ENCODE data around the gene INPP5D. TPM values are rescaled to one million over a fixed set of nuclear protein-coding genes. Genes with fewer than 3 reads are reported as not detected.

Gene INPP5D
- total RNA-seq, 2 donors from 2014 or later, result 64.8 to 69.3 TPM

- H3K4me1 Mint-ChIP-seq (ENCODE audit: low read depth), result no peaks in the 10 kb centered on the region
- no peaks in the 10 kb centered on the region for H3K27me3 Mint-ChIP-seq (ENCODE audit: low read depth)
- ATAC-seq (replicated peaks in 1 of 2) (no peak), DNase-seq (no peak)
- H3K9me3 Mint-ChIP-seq, result no peaks in the 10 kb centered on the region
- H3K36me3 Mint-ChIP-seq (ENCODE audit: insufficient read depth in 2 of 2), result no peaks in the 10 kb centered on the region
- H3K27ac Mint-ChIP-seq, result no peak overlapping the region
- H3K4me3 Mint-ChIP-seq, result no peak overlapping the region
Measured at GRCh38 chr2:233023007-233023760, 37.0 kb upstream of the INPP5D start.

- Mint-ChIP-seq H3K27ac (no peak overlapping the region), H3K9me3 (no peaks in the 10 kb centered on the region), H3K4me3 (no peak overlapping the region), H3K4me1 (ENCODE audit: low read depth) (no peaks in the 10 kb centered on the region), H3K27me3 (ENCODE audit: low read depth) (no peaks in the 10 kb centered on the region), H3K36me3 (ENCODE audit: insufficient read depth in 2 of 2) (no peaks in the 10 kb centered on the region)
- no peak for ATAC-seq (replicated peaks in 1 of 2)
- DNase-seq, result no peak
Measured at GRCh38 chr2:233023761-233024410, 36.3 kb upstream of the INPP5D start.

DNA sequence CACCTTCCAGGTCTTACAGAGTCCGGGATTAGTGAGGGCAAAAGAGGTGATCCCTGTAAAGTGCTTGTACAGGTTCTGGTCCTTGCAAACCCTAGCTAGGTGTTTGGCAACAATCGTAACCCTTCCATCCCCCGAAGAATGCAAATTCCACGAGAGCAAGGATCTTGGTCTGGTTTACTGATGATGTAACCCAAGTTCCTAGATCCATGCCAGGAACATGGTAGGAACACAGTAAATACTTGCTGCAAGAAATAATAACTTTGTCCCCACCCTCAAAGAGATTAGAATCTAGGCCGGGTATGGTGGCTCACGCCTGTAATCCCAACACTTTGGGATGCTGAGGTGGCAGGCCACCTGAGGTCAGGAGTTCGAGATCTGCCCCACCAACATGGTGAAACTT is 34.4 kb upstream of the INPP5D start:
- no peaks in the 10 kb centered on the region for H3K36me3 Mint-ChIP-seq (ENCODE audit: insufficient read depth in 2 of 2)
- no peak for ATAC-seq (replicated peaks in 1 of 2)
- no peaks in the 10 kb centered on the region for H3K9me3 Mint-ChIP-seq

DNA sequence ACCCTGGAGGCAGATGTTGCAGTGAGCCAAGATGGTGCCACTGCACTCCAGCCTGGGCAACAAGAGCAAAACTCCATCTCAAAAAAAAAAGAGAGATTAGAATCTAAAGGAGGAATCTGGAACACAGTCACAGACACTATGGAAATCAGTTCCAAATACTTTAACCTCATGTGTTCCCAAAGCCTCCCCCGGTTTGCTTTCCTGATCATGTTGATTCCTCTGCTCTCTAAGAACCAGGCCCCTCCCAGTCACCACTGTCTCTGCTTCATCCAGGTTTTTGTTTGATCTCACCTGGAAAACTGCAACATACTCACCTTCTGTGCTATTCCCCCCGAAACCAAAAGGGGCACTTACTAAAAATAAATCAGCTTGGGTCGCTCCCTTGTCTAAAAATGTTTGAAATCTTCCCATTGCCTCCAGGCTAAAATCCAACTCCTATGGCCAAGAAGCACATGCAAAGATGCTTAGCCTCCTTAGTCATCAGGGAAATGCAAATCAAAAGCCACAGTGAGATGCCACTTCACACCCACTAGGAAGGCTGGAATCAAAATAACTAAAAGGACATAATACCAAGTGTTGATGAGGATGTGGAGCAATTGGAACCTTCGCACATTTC is 33.8 kb upstream of the INPP5D start:
- Mint-ChIP-seq H3K4me1 (ENCODE audit: low read depth) (no peaks in the 10 kb centered on the region), H3K36me3 (ENCODE audit: insufficient read depth in 2 of 2) (no peaks in the 10 kb centered on the region), H3K27ac (no peak overlapping the region), H3K27me3 (ENCODE audit: low read depth) (no peaks in the 10 kb centered on the region), H3K9me3 (no peaks in the 10 kb centered on the region), H3K4me3 (no peak overlapping the region)
- no peak for ATAC-seq (replicated peaks in 1 of 2)
- no peak for DNase-seq

More for the DNA sequence above, 34.4 kb upstream of the INPP5D start:
- no peaks in the 10 kb centered on the region for H3K4me1 Mint-ChIP-seq (ENCODE audit: low read depth)
- no peak overlapping the region for H3K27ac Mint-ChIP-seq
- no peak overlapping the region for H3K4me3 Mint-ChIP-seq
- H3K27me3 Mint-ChIP-seq (ENCODE audit: low read depth), result no peaks in the 10 kb centered on the region
- DNase-seq, result no peak

GRCh38 chr2:233029321-233029720 is 30.8 kb upstream of the INPP5D start:
- no peaks in the 10 kb centered on the region for H3K36me3 Mint-ChIP-seq (ENCODE audit: insufficient read depth in 2 of 2)
- DNase-seq (no peak), ATAC-seq (replicated peaks in 1 of 2) (no peak)
- H3K27ac Mint-ChIP-seq, result no peak overlapping the region
- H3K27me3 Mint-ChIP-seq (ENCODE audit: low read depth), result no peaks in the 10 kb centered on the region
- no peak overlapping the region for H3K4me3 Mint-ChIP-seq
- no peaks in the 10 kb centered on the region for H3K9me3 Mint-ChIP-seq
- H3K4me1 Mint-ChIP-seq (ENCODE audit: low read depth), result peaks cover 9% of the 10 kb centered on the region

DNA sequence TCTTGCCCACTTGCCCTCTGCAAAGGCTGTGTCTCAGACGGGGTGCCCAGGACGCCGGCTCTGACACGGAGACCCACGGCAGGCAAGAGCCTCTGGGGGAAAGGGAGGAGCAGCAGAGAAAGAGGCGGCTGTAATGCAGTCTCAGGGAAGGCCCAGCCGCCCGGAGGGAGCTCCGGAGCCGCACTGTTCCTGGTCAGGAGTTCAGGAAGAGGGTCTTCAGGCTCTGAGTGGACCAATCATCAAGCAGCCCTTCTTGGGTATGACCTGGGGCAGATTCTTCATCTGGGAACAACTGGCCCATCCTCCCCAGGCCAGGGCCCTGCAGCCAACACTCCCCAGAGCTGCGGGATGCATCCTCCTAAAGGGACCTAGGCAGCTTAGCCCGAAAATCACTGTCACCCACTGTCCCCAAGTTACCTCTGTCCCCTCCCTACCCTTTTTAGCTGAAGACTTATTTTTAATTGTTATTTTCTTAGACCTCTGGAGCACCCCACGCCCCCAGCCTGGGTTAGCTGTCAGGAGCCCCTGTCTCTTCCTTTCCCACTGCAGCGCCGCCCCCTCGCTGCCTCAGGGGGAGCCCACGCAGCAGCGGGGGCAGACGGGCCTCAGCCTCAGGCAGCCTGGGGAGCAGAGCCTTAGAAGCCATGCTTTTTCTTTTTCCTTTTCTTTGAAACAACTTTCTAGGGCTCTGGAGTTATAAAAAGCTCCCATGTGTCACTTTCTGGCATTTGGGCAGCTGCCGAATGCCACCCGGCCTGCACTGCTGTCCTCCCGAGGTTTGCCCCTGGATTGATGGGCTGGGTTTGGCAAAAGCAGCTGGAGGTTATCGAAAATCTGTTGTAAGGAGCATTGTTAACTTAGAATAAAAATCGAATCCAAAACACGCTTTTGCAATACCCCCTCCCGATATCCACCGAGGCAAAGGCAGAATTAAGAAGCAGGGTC is 28.3 kb upstream of the INPP5D start:
- Mint-ChIP-seq H3K4me1 (ENCODE audit: low read depth) (peaks cover 9% of the 10 kb centered on the region), H3K36me3 (ENCODE audit: insufficient read depth in 2 of 2) (no peaks in the 10 kb centered on the region), H3K4me3 (no peak overlapping the region), H3K27ac (no peak overlapping the region), H3K9me3 (no peaks in the 10 kb centered on the region), H3K27me3 (ENCODE audit: low read depth) (no peaks in the 10 kb centered on the region)
- ATAC-seq (replicated peaks in 1 of 2), result no peak
- no peak for DNase-seq

DNA sequence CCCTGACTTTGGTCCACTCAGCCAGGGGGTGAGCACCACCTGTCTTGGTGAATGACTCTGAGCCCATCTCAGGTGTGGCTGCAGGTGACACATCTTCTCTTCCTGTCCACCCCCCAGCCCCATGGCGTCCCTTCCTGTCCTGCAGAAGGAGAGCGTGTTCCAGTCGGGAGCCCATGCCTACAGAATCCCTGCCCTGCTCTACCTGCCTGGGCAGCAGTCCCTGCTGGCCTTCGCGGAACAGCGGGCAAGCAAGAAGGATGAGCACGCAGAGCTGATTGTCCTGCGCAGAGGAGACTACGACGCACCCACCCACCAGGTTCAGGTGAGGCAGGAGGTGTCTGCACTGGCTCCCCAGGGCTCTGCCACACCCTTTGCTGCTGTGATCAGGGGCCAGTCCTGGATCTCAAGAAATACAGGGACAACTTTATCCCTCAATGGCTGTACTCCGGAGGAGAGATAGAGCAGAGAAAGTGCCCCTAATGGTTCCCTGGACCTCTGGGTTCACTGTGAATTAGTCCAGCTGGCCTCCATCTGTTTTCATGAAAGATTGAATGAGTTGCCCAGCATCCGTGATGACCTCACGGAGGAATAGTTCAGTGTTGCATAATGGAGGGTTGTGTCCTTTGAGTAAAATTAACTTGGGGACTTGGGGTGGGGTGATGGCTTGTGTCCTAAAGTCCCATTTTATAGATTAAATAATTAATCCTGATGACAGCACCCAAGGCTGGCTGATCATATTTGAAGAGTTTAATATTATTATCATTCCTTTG is 27.4 kb upstream of the INPP5D start, which contains the start of gene NEU2:
NEU2 (plus strand) TSS at position 122 of the 770 bp plus-strand sequence; CDS start at position 122, 0 bp downstream.
- Mint-ChIP-seq H3K27ac (no peak within 1 kb of the TSS), H3K9me3 (no peaks in the 10 kb centered on the region), H3K36me3 (ENCODE audit: insufficient read depth in 2 of 2) (no peaks in the 10 kb centered on the region), H3K4me1 (ENCODE audit: low read depth) (peaks cover 9% of the 10 kb centered on the region), H3K4me3 (no peak within 1 kb of the TSS), H3K27me3 (ENCODE audit: low read depth) (no peaks in the 10 kb centered on the region)
- DNase-seq (no peak), ATAC-seq (replicated peaks in 1 of 2) (no peak)

- Mint-ChIP-seq H3K4me3 (no peak overlapping the region), H3K4me1 (ENCODE audit: low read depth) (peaks cover 9% of the 10 kb centered on the region), H3K27me3 (ENCODE audit: low read depth) (no peaks in the 10 kb centered on the region), H3K9me3 (no peaks in the 10 kb centered on the region), H3K27ac (no peak overlapping the region), H3K36me3 (ENCODE audit: insufficient read depth in 2 of 2) (no peaks in the 10 kb centered on the region)
- DNase-seq, result peak; percentile 3 to 22
- peak; percentile 43 to 83 for ATAC-seq (replicated peaks in 1 of 2)
Measured at GRCh38 chr2:233033672-233034071, 26.5 kb upstream of the INPP5D start.

DNA sequence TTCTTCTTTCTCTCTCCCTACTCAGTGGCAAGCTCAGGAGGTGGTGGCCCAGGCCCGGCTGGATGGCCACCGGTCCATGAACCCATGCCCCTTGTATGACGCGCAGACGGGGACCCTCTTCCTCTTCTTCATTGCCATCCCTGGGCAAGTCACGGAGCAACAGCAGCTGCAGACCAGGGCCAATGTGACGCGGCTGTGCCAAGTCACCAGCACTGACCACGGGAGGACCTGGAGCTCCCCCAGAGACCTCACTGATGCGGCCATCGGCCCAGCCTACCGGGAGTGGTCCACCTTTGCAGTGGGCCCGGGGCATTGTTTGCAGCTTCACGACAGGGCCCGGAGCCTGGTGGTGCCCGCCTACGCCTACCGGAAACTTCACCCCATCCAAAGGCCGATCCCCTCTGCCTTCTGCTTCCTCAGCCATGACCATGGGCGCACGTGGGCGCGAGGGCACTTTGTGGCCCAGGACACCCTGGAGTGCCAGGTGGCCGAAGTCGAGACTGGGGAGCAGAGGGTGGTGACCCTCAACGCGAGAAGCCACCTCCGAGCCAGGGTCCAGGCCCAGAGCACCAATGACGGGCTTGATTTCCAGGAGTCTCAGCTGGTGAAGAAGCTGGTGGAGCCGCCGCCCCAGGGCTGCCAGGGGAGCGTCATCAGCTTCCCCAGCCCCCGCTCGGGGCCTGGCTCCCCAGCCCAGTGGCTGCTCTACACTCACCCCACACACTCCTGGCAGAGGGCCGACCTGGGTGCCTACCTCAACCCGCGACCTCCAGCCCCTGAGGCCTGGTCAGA is 25.9 kb upstream of the INPP5D start:
- H3K36me3 Mint-ChIP-seq (ENCODE audit: insufficient read depth in 2 of 2), result no peaks in the 10 kb centered on the region
- no peak overlapping the region for H3K4me3 Mint-ChIP-seq
- H3K9me3 Mint-ChIP-seq, result no peaks in the 10 kb centered on the region
- DNase-seq (no peak), ATAC-seq (replicated peaks in 1 of 2) (no peak)
- no peaks in the 10 kb centered on the region for H3K27me3 Mint-ChIP-seq (ENCODE audit: low read depth)
- H3K27ac Mint-ChIP-seq, result no peak overlapping the region
- peaks cover 9% of the 10 kb centered on the region for H3K4me1 Mint-ChIP-seq (ENCODE audit: low read depth)

GRCh38 chr2:233035426-233036161 is 24.5 kb upstream of the INPP5D start:
- H3K27ac Mint-ChIP-seq, result no peak overlapping the region
- no peaks in the 10 kb centered on the region for H3K36me3 Mint-ChIP-seq (ENCODE audit: insufficient read depth in 2 of 2)
- DNase-seq (no peak), ATAC-seq (replicated peaks in 1 of 2) (no peak)
- no peaks in the 10 kb centered on the region for H3K27me3 Mint-ChIP-seq (ENCODE audit: low read depth)
- H3K4me3 Mint-ChIP-seq, result no peak overlapping the region
- H3K4me1 Mint-ChIP-seq (ENCODE audit: low read depth), result peaks cover 9% of the 10 kb centered on the region
- no peaks in the 10 kb centered on the region for H3K9me3 Mint-ChIP-seq

- H3K27ac Mint-ChIP-seq, result no peak overlapping the region
- no peaks in the 10 kb centered on the region for H3K36me3 Mint-ChIP-seq (ENCODE audit: insufficient read depth in 2 of 2)
- H3K4me3 Mint-ChIP-seq, result no peak overlapping the region
- H3K27me3 Mint-ChIP-seq (ENCODE audit: low read depth), result no peaks in the 10 kb centered on the region
- peaks cover 9% of the 10 kb centered on the region for H3K4me1 Mint-ChIP-seq (ENCODE audit: low read depth)
- DNase-seq (no peak), ATAC-seq (replicated peaks in 1 of 2) (no peak)
- H3K9me3 Mint-ChIP-seq, result no peaks in the 10 kb centered on the region
Measured at GRCh38 chr2:233036162-233036838, 23.8 kb upstream of the INPP5D start.
